Measurements from ENCODE around the gene RABEPK. TPM values are rescaled to one million over a fixed set of nuclear protein-coding genes. Genes with fewer than 3 reads are reported as not detected.
"Not testable (repeated sequence)": the region's sequence is repeated elsewhere in the genome, so short reads cannot be mapped to it uniquely, and the experiment has no call there.

Gene RABEPK
- total and polyA plus RNA-seq, 8 donors: 13.9 to 28.4 (median 24.0) TPM

DNA sequence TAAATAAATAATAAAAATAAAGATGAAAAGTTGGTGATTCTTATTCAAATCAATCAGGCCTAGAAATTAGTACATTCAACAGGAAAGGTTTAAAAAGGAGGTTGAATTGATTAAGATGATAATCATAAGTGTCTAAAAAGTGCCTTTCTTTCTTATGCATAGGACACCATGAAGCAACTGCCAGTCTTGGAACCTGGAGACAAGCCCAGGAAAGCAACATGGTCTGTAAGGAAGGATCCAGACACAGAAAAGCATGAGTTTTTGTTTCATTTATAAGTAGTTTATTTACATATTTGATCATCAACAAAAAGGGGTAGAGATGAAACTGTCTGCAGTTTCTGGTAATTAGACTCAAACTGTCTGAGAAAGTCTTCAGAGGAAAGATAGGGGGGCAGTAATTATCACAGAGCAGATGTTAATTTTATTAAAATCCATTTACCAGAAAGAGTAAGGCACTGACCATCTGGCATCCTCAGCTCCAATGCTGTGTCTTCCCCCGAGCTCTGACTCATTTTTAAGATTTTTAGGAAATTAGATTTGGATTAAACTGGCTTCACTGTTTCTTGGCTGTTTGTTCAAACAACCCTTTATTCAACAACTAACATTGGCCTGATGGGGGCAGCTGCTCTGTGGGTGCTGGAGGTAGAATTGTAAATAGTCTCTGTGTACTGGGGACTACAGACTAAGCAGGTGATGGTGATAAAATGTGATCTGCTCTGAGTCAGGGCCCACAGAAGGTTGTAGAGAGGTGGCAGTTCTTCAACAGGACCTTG lies 2.7 kb downstream of the RABEPK start:
- intact Hi-C loops (cut with DNase I): no loop called here
- no peaks in the 10 kb centered on the region for H3K9me3 ChIP-seq
- H3K27me3 ChIP-seq: no peaks in the 10 kb centered on the region
- no peak for TF ChIP-seq CTCF (IDR thresholded peaks at IDR 0.05)
- H3K36me3 ChIP-seq: peaks cover 0 to 38% of the 10 kb centered on the region in 2 donors
- H3K27ac ChIP-seq: no peak overlapping the region
- DNase-seq (no peak), ATAC-seq (no peak)
- peaks cover 0 to 21% of the 10 kb centered on the region in 2 donors for H3K4me1 ChIP-seq
- no peak overlapping the region for H3K4me3 ChIP-seq

DNA sequence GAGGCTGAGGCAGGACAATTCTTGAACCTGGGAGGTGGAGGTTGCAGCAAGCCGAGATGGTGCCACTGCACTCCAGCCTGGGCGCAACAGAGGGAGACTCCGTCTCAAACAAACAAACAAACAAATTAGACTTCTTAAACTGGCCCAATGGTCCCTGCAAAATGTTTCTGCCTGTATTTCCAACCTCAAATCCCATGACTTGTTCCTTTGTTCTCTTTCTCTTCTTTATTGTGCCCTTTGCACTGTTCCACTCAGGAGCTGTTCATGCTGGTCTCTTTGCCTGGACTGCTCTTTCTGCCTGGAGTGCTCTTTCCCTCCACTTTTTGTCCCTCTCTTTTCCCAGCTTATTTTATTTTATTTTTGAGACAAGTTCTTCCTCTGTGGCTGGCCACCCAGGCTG lies 4.1 kb downstream of the RABEPK start:
- Histone ChIP-seq H3K27me3 (no peaks in the 10 kb centered on the region), H3K4me3 (no peak overlapping the region), H3K9me3 (no peaks in the 10 kb centered on the region), H3K27ac (no peak overlapping the region), H3K4me1 (peaks cover 0 to 19% of the 10 kb centered on the region in 2 donors), H3K36me3 (peaks cover 0 to 53% of the 10 kb centered on the region in 2 donors)
- no peak for DNase-seq
- no peak for TF ChIP-seq CTCF (IDR thresholded peaks at IDR 0.05)
- ATAC-seq: no peak
- intact Hi-C loops (cut with DNase I): no loop called here

DNA sequence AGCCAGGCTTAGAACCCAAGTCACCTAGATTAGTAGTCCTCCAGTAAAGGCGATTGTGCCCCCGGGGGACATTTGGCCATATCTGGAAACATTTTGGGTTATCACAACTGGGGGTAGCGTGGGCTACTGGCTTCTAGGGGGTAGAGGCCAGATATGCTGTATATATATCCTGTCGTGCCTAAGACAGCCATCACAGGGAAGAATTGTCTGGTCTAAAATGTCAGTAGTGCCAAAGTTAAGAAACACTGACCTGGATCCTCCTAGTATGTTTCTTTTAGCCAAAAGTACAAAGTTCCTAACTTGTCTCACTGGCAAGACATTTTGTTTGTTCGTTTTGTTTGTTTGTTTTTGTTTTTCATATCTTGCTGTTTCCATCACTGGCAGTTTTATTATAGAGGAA lies 13.8 kb downstream of the RABEPK start:
- H3K36me3 ChIP-seq: peaks cover 0 to 66% of the 10 kb centered on the region in 2 donors

DNA sequence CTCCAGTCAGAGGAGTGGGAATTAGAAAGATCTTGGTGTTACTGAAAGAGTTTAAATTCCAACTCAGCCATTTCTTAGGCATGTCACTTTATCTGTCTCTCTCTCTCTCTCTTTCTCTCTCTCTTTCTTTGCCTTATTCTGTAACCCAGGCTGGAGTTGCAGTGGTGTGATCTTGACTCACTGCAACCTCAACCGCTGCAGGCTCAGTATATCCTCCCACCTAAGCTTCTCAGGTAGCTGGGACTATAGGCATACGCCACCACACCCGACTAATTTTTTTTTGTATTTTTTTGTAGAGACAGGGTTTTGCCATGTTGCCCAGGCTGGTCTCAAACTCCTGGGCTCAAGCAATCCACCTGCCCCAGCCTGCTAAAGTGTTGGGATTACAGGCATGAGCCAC lies 18.3 kb downstream of the RABEPK start:
- ATAC-seq: no peak
- Histone ChIP-seq H3K4me1 (no peaks in the 10 kb centered on the region), H3K36me3 (peaks cover 0 to 53% of the 10 kb centered on the region in 2 donors), H3K4me3 (no peak overlapping the region), H3K9me3 (no peaks in the 10 kb centered on the region), H3K27ac (no peak overlapping the region), H3K27me3 (no peaks in the 10 kb centered on the region)
- DNase-seq: no peak
- no peak for TF ChIP-seq CTCF (IDR thresholded peaks at IDR 0.05)
- intact Hi-C loops (cut with DNase I): no loop called here

More for the DNA sequence above, 13.8 kb downstream of the RABEPK start:
- Histone ChIP-seq H3K27ac (no peak overlapping the region), H3K9me3 (no peaks in the 10 kb centered on the region), H3K27me3 (no peaks in the 10 kb centered on the region), H3K4me3 (no peak overlapping the region), H3K4me1 (no peaks in the 10 kb centered on the region)
- ATAC-seq: no peak
- intact Hi-C loops (cut with DNase I): no loop called here
- no peak for TF ChIP-seq CTCF (IDR thresholded peaks at IDR 0.05)
- DNase-seq: no peak

DNA sequence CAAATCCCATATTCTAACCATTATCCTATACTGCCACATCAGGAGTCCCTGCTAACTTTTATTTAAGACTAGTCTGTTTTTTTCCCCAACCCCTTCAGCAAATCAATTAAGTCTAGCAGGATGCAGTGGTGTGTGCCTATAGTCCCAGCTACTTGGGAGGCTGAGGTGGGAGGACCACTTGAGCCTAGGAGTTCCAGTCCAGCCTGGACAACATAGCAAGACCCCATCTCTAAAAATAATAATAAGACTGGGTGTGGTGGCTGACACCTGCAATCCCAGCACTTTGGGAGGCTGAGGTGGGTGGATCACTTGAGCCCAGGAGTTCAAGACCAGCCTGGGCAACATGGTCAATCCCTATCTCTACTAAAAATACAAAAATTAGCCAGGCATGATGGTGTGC lies 24.5 kb downstream of the RABEPK start:
- intact Hi-C loops (cut with DNase I); H3K27ac ChIP-seq; H3K27me3 ChIP-seq; DNase-seq; H3K4me1 ChIP-seq; H3K4me3 ChIP-seq; H3K9me3 ChIP-seq; ATAC-seq: not testable (repeated sequence)
- H3K36me3 ChIP-seq: peaks cover 0 to 62% of the 10 kb centered on the region in 2 donors

GRCh38 chr9:125227761-125228160 lies 27.4 kb downstream of the RABEPK start:
- ATAC-seq (no peak), DNase-seq (no peak)
- intact Hi-C loops (cut with DNase I): no loop called here

More at GRCh38 chr9:125227761-125228160, 27.4 kb downstream of the RABEPK start:
- H3K27ac ChIP-seq: no peak overlapping the region
- no peak overlapping the region for H3K4me3 ChIP-seq
- H3K27me3 ChIP-seq: no peaks in the 10 kb centered on the region
- no peak for TF ChIP-seq CTCF (IDR thresholded peaks at IDR 0.05)
- no peaks in the 10 kb centered on the region for H3K9me3 ChIP-seq
- peaks cover 0 to 62% of the 10 kb centered on the region in 2 donors for H3K36me3 ChIP-seq
- no peaks in the 10 kb centered on the region for H3K4me1 ChIP-seq

Measured in left lung (tissue), 10 donors.